RPMI8226 (cell line): ENCODE measurements around the gene IL1RAPL1.

ENCODE experiments used
- DNase-seq: peaks from one replicate; pipeline ENCODE4 v3.0.0-alpha.2; 2015

The IL1RAPL1 gene

GRCh38 chrX:29662759-29663503, 1075.7 kb downstream of the IL1RAPL1 start:
- DNase-seq: no peak

- DNase-seq: no peak
Measured at GRCh38 chrX:29665532-29665931, 1078.3 kb downstream of the IL1RAPL1 start.

GRCh38 chrX:29666366-29666765, 1079.1 kb downstream of the IL1RAPL1 start:
- no peak for DNase-seq

GRCh38 chrX:29671421-29671820, 1084.2 kb downstream of the IL1RAPL1 start:
- DNase-seq: no peak

- DNase-seq: no peak
Measured at GRCh38 chrX:29687687-29688086, 1100.4 kb downstream of the IL1RAPL1 start.

GRCh38 chrX:29690061-29690460, 1102.8 kb downstream of the IL1RAPL1 start:
- no peak for DNase-seq

GRCh38 chrX:29691044-29691443, 1103.8 kb downstream of the IL1RAPL1 start:
- no peak for DNase-seq

GRCh38 chrX:29693912-29694311, 1106.7 kb downstream of the IL1RAPL1 start:
- no peak for DNase-seq

GRCh38 chrX:29699239-29699638, 1112.0 kb downstream of the IL1RAPL1 start:
- no peak for DNase-seq

- no peak for DNase-seq
Measured at GRCh38 chrX:29707088-29707487, 1119.8 kb downstream of the IL1RAPL1 start.

GRCh38 chrX:29721152-29721551, 1133.9 kb downstream of the IL1RAPL1 start:
- DNase-seq: no peak

GRCh38 chrX:29724316-29724715, 1137.1 kb downstream of the IL1RAPL1 start:
- no peak for DNase-seq

- DNase-seq: no peak
Measured at GRCh38 chrX:29726811-29727210, 1139.6 kb downstream of the IL1RAPL1 start.

- DNase-seq: no peak
Measured at GRCh38 chrX:29728639-29729038, 1141.4 kb downstream of the IL1RAPL1 start.

- no peak for DNase-seq
Measured at GRCh38 chrX:29744966-29745365, 1157.7 kb downstream of the IL1RAPL1 start.

- no peak for DNase-seq
Measured at GRCh38 chrX:29746326-29746725, 1159.1 kb downstream of the IL1RAPL1 start.

- no peak for DNase-seq
Measured at GRCh38 chrX:29762006-29762405, 1174.8 kb downstream of the IL1RAPL1 start.

GRCh38 chrX:29775890-29776289, 1188.6 kb downstream of the IL1RAPL1 start:
- DNase-seq: no peak

- no peak for DNase-seq
Measured at GRCh38 chrX:29787656-29788055, 1200.4 kb downstream of the IL1RAPL1 start.

GRCh38 chrX:29788991-29789699, 1201.9 kb downstream of the IL1RAPL1 start:
- no peak for DNase-seq

- no peak for DNase-seq
Measured at GRCh38 chrX:29792335-29792734, 1205.1 kb downstream of the IL1RAPL1 start.

- no peak for DNase-seq
Measured at GRCh38 chrX:29797156-29797555, 1209.9 kb downstream of the IL1RAPL1 start.

GRCh38 chrX:29798469-29798868, 1211.2 kb downstream of the IL1RAPL1 start:
- no peak for DNase-seq

- DNase-seq: no peak
Measured at GRCh38 chrX:29813174-29813573, 1225.9 kb downstream of the IL1RAPL1 start.
